Measurements from ENCODE around the gene SELENOV. TPM values are rescaled to one million over a fixed set of nuclear protein-coding genes. Genes with fewer than 3 reads are reported as not detected.

The SELENOV gene
- polyA plus RNA-seq, 3 donors, result not detected

DNA sequence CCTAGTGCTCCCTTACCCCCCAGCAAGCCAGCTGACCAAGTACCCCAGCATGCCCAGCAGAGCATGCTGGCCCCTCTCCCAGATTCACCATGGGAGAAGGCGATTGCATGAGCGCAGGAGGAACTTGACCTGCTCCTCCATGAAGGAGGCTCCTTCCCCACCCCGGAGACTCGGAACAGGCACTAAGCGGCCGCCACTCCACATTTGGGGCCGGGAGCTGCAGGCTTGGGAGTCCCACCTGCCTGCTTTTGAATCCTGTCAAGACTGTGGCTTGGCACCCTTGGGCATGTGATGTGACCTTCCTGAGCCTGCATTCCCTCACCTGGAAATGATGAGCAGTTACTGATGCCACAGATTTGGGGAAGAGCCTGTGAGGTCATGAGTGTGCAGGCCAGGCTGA is 47.0 kb upstream of the SELENOV start:
- H3K27me3 ChIP-seq (ENCODE audit: control insufficient read depth in 2 of 2, insufficient read depth in 2 of 2, low read length in 2 of 2), result no peaks in the 10 kb centered on the region

DNA sequence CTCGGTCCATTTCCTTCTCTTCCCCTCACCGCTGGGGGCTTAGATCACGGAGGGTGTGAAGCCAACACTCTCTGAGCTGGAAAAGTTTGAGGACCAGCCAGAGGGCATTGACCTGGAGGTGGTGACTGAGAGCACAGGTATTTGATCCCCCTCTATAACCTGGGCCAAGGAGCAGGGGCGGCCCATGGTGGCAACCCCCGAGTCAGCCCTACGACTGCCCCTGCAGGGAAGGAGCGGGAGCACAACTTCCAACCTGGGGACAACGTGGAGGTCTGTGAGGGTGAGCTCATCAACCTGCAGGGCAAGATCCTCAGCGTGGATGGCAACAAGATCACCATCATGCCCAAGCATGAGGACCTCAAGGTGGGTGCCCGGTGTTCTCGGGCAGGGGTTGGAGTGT is 45.9 kb upstream of the SELENOV start:
- WGBS (ENCODE audit: insufficient coverage), result 93% methylated on average over 7 of the region's 11 CpGs
- no peak overlapping the region for H3K4me3 ChIP-seq (replicated peaks in 1 of 3; ENCODE audit: low read depth in 2 of 3, low read length in 3 of 3)
- Mint-ChIP-seq H3K27ac (peak overlapping the region in 1 of 7 donors; percentile 34), H3K4me3 (no peak overlapping the region), H3K4me1 (no peaks in the 10 kb centered on the region), H3K36me3 (peaks cover 87 to 94% of the 10 kb centered on the region in 2 donors), H3K9me3 (no peaks in the 10 kb centered on the region), H3K27me3 (ENCODE audit: low read depth in 3 of 3) (no peaks in the 10 kb centered on the region)
- no peak for DNase-seq
- H3K27me3 ChIP-seq (ENCODE audit: control insufficient read depth in 2 of 2, insufficient read depth in 2 of 2, low read length in 2 of 2), result no peaks in the 10 kb centered on the region
- no peak overlapping the region for H3K4me2 ChIP-seq (replicated peaks; ENCODE audit: extremely low read depth, low read length, poor library complexity, severe bottlenecking)
- TF ChIP-seq, protein P1, sequence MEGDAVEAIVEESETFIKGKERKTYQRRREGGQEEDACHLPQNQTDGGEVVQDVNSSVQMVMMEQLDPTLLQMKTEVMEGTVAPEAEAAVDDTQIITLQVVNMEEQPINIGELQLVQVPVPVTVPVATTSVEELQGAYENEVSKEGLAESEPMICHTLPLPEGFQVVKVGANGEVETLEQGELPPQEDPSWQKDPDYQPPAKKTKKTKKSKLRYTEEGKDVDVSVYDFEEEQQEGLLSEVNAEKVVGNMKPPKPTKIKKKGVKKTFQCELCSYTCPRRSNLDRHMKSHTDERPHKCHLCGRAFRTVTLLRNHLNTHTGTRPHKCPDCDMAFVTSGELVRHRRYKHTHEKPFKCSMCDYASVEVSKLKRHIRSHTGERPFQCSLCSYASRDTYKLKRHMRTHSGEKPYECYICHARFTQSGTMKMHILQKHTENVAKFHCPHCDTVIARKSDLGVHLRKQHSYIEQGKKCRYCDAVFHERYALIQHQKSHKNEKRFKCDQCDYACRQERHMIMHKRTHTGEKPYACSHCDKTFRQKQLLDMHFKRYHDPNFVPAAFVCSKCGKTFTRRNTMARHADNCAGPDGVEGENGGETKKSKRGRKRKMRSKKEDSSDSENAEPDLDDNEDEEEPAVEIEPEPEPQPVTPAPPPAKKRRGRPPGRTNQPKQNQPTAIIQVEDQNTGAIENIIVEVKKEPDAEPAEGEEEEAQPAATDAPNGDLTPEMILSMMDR (IDR thresholded peaks at IDR 0.05), result no peak
- no peaks in the 10 kb centered on the region for H3K79me2 ChIP-seq (ENCODE audit: insufficient read depth, low read length)
- no peak overlapping the region for H2AFZ ChIP-seq (ENCODE audit: insufficient read depth, low read depth, low read length, poor library complexity, severe bottlenecking)
- H3K36me3 ChIP-seq (replicated peaks in 1 of 2; ENCODE audit: control insufficient read depth in 1 of 2, insufficient read depth in 2 of 2, low read length in 2 of 2), result peaks cover 96 to 100% of the 10 kb centered on the region in 2 donors
- H3K4me1 ChIP-seq (ENCODE audit: control insufficient read depth in 1 of 2, insufficient read depth in 2 of 2, low read length in 2 of 2), result no peaks in the 10 kb centered on the region
- no peak overlapping the region for H3K27ac ChIP-seq (ENCODE audit: low read depth in 1 of 2, low read length in 2 of 2)
- H3K9ac ChIP-seq (ENCODE audit: insufficient read depth, low read length, poor library complexity, severe bottlenecking), result no peak overlapping the region
- H4K20me1 ChIP-seq (ENCODE audit: insufficient read depth, low read length), result peaks cover 24% of the 10 kb centered on the region
- intact Hi-C loops (cut with micrococcal nuclease), result no loop called here
- H3K9me3 ChIP-seq (replicated peaks in 1 of 2; ENCODE audit: control insufficient read depth in 1 of 2, insufficient read depth in 1 of 2, low read length in 2 of 2), result no peaks in the 10 kb centered on the region

More for the DNA sequence above, 47.0 kb upstream of the SELENOV start:
- no peak overlapping the region for H3K4me3 Mint-ChIP-seq
- H3K27ac ChIP-seq (ENCODE audit: low read depth in 1 of 2, low read length in 2 of 2), result no peak overlapping the region
- peaks cover 28% of the 10 kb centered on the region for H4K20me1 ChIP-seq (ENCODE audit: insufficient read depth, low read length)
- TF ChIP-seq, protein P1 (IDR thresholded peaks at IDR 0.05), result no peak
- intact Hi-C loops (cut with micrococcal nuclease), result no loop called here
- no peak overlapping the region for H3K9ac ChIP-seq (ENCODE audit: insufficient read depth, low read length, poor library complexity, severe bottlenecking)
- DNase-seq, result no peak
- peaks cover 94 to 100% of the 10 kb centered on the region in 2 donors for H3K36me3 ChIP-seq (replicated peaks in 1 of 2; ENCODE audit: control insufficient read depth in 1 of 2, insufficient read depth in 2 of 2, low read length in 2 of 2)
- H3K79me2 ChIP-seq (ENCODE audit: insufficient read depth, low read length), result no peaks in the 10 kb centered on the region
- H3K9me3 ChIP-seq (replicated peaks in 1 of 2; ENCODE audit: control insufficient read depth in 1 of 2, insufficient read depth in 1 of 2, low read length in 2 of 2), result no peaks in the 10 kb centered on the region
- H2AFZ ChIP-seq (ENCODE audit: insufficient read depth, low read depth, low read length, poor library complexity, severe bottlenecking), result no peak overlapping the region
- no peaks in the 10 kb centered on the region for H3K4me1 Mint-ChIP-seq
- H3K9me3 Mint-ChIP-seq, result no peaks in the 10 kb centered on the region
- H3K4me1 ChIP-seq (ENCODE audit: control insufficient read depth in 1 of 2, insufficient read depth in 2 of 2, low read length in 2 of 2), result no peaks in the 10 kb centered on the region
- H3K4me2 ChIP-seq (replicated peaks; ENCODE audit: extremely low read depth, low read length, poor library complexity, severe bottlenecking), result no peak overlapping the region
- no peaks in the 10 kb centered on the region for H3K27me3 Mint-ChIP-seq (ENCODE audit: low read depth in 3 of 3)
- no peak overlapping the region for H3K4me3 ChIP-seq (replicated peaks in 1 of 3; ENCODE audit: low read depth in 2 of 3, low read length in 3 of 3)
- H3K27ac Mint-ChIP-seq, result peak overlapping the region in 1 of 7 donors; percentile 74
- 100% methylated on average over 3 of the region's 7 CpGs for WGBS (ENCODE audit: insufficient coverage)
- H3K36me3 Mint-ChIP-seq, result peaks cover 86 to 95% of the 10 kb centered on the region in 2 donors
